A549 (cell line): ENCODE measurements around the gene GLS. TPM values are rescaled to one million over a fixed set of nuclear protein-coding genes. Genes with fewer than 3 reads are reported as not detected.
A peak's percentile ranks its signal among the peaks of the same experiment; 100 is the strongest.

Experiments
- ATAC-seq, 2 experiments: fragments of 200-7000 bp in 1 of 2; fragments of >200 bp in 1 of 2; cut with Nextera tagmentation in 1 of 2; cut with Tn5 transposase in 1 of 2; 3 replicates each; pipeline versions ENCODE4 v1.8.0 to v1.9.1; 2018 to 2020; ENCODE audit warnings: mild to moderate bottlenecking in 1 of 2, moderate library complexity in 1 of 2
- CTCF ChIA-PET: fragments of 300-600 bp; sonication (Branson Sonifier 250); formaldehyde crosslinking; extraction: SDS; loops from one replicate; lab custom pipeline; 2021; ENCODE audit warnings: antibody characterized with exemption, inconsistent platforms; lab: Yijun Ruan, JAX
- POLR2A ChIA-PET: fragments of 350-600 bp; formaldehyde crosslinking; extraction: SDS; loops from one replicate; lab custom pipeline; 2021; ENCODE audit warnings: antibody characterized with exemption, inconsistent platforms; lab: Yijun Ruan, JAX
- DNase-seq, 2 experiments: peaks; one replicate each; pipeline versions ENCODE4 v3.0.0 to v3.0.0-alpha.2; 2011 to 2016; ENCODE audit warnings: low read depth in 1 of 2, low spot score in 1 of 2
- FAIRE-seq: peaks from 2 replicates; lab custom pipeline; 2011; peaks lifted over from hg19 to GRCh38; lab: Jason Lieb, UNC
- H3K27ac ChIP-seq, 2 experiments: fragments of >200 bp; sonication (Bioruptor Twin); formaldehyde crosslinking; 3 replicates each; pipeline ENCODE4 v1.5.1; 2016 to 2017
- H3K4me1 ChIP-seq: fragments of >200 bp; sonication (Bioruptor Twin); formaldehyde crosslinking; 3 replicates; pipeline ENCODE4 v1.6.1; 2016
- H3K4me2 ChIP-seq: fragments of >200 bp; sonication (Bioruptor Twin); formaldehyde crosslinking; 3 replicates; pipeline ENCODE4 v1.6.1; 2016
- H3K4me3 ChIP-seq: fragments of >200 bp; sonication (Bioruptor Twin); formaldehyde crosslinking; 3 replicates; pipeline ENCODE4 v1.5.1; 2016
- H3K9me3 ChIP-seq: fragments of >200 bp; sonication (Bioruptor Twin); formaldehyde crosslinking; 3 replicates; pipeline ENCODE4 v1.6.1; 2016
- ATOH8 ChIP-seq: fragments of 250-450 bp; sonication (Bioruptor Pico); IDR thresholded peaks from 2 replicates; pipeline ENCODE4 v1.5.0; 2020; ENCODE audit warnings: low read depth, mild to moderate bottlenecking, moderate library complexity
- E2F6 ChIP-seq: IDR thresholded peaks from 2 replicates; pipeline ENCODE4 v1.6.1; 2012; ENCODE audit warnings: low read depth, borderline replicate concordance
- EHF ChIP-seq: fragments of 250-450 bp; sonication (Bioruptor Pico); IDR thresholded peaks from 2 replicates; pipeline ENCODE4 v1.5.0; 2020; ENCODE audit warnings: mild to moderate bottlenecking
- FOSB ChIP-seq: fragments of 250-450 bp; sonication (Bioruptor Pico); IDR thresholded peaks from 2 replicates; pipeline ENCODE4 v1.5.0; 2020; ENCODE audit warnings: mild to moderate bottlenecking, moderate library complexity
- FOSL2 ChIP-seq, 2 experiments: fragments of 450-650 bp in 1 of 2; fragments of >200 bp in 1 of 2; sonication (Bioruptor Twin) in 1 of 2; formaldehyde crosslinking; IDR thresholded peaks; 2 replicates each; pipeline versions ENCODE4 v1.5.0 to v1.6.1; 2016 to 2020; ENCODE audit warnings: mild to moderate bottlenecking in 1 of 2, moderate library complexity in 1 of 2
- HEYL ChIP-seq: fragments of 250-450 bp; sonication (Bioruptor Pico); IDR thresholded peaks from 2 replicates; pipeline ENCODE4 v1.8.0; 2021; ENCODE audit warnings: mild to moderate bottlenecking, moderate library complexity
- HMGXB4 ChIP-seq: fragments of 250-450 bp; sonication (Bioruptor Pico); IDR thresholded peaks from 2 replicates; pipeline ENCODE4 v1.5.0; 2021; ENCODE audit warnings: mild to moderate bottlenecking, moderate library complexity, borderline replicate concordance
- HOXB13 ChIP-seq: fragments of 250-450 bp; sonication (Bioruptor Pico); IDR thresholded peaks from 2 replicates; pipeline ENCODE4 v1.5.0; 2020; ENCODE audit warnings: low read depth, mild to moderate bottlenecking, moderate library complexity
- HOXB5 ChIP-seq: fragments of 250-450 bp; sonication (Bioruptor Pico); IDR thresholded peaks from 2 replicates; pipeline ENCODE4 v1.5.0; 2020; ENCODE audit warnings: mild to moderate bottlenecking, moderate library complexity
- JUN ChIP-seq, 2 experiments: fragments of >200 bp; sonication (Bioruptor Twin); formaldehyde crosslinking; IDR thresholded peaks; 2 replicates in 1 of 2; 3 replicates in 1 of 2; pipeline ENCODE4 v1.6.1; 2016 to 2017
- JUNB ChIP-seq: fragments of >200 bp; sonication (Bioruptor Twin); formaldehyde crosslinking; IDR thresholded peaks from 2 replicates; pipeline ENCODE4 v1.6.1; 2016
- MAFK ChIP-seq: fragments of 450-650 bp; IDR thresholded peaks from 2 replicates; pipeline ENCODE4 v1.6.1; 2014; ENCODE audit not compliant: partially characterized antibody
- NFE2L2 ChIP-seq: fragments of 150-350 bp; conservative IDR thresholded peaks from 2 replicates; pipeline ENCODE4 v1.6.1; 2014; ENCODE audit warnings: low read length
- NPAS2 ChIP-seq: fragments of 250-450 bp; sonication (Bioruptor Pico); IDR thresholded peaks from 2 replicates; pipeline ENCODE4 v1.8.0; 2022; ENCODE audit warnings: mild to moderate bottlenecking, moderate library complexity, borderline replicate concordance
- NR3C1 ChIP-seq: fragments of >200 bp; sonication (Bioruptor Twin); formaldehyde crosslinking; IDR thresholded peaks from 3 replicates; pipeline ENCODE4 v1.6.1; 2017
- PHF8 ChIP-seq: fragments of 200-600 bp; sonication (generic); IDR thresholded peaks from 2 replicates; pipeline ENCODE4 v1.6.1; 2016; ENCODE audit warnings: low read depth, mild to moderate bottlenecking, antibody characterized with exemption, moderate library complexity, borderline replicate concordance
- POLR2A ChIP-seq: IDR thresholded peaks from 2 replicates; pipeline ENCODE4 v1.6.1; 2012; ENCODE audit warnings: mild to moderate bottlenecking, low read length
- POLR2AphosphoS2 ChIP-seq: conservative IDR thresholded peaks from 2 replicates; pipeline ENCODE4 v1.6.1; 2012; ENCODE audit warnings: low read length, improper control_type of control experiment, inconsistent platforms
- RFX5 ChIP-seq: fragments of 450-650 bp; IDR thresholded peaks from 2 replicates; pipeline ENCODE4 v1.7.1; 2014; ENCODE audit warnings: antibody characterized with exemption, mild to moderate bottlenecking, moderate library complexity
- SREBF2 ChIP-seq: fragments of 450-650 bp; IDR thresholded peaks from 2 replicates; pipeline ENCODE4 v1.6.1; 2014; ENCODE audit warnings: mild to moderate bottlenecking, moderate library complexity
- USF2 ChIP-seq: fragments of 450-650 bp; IDR thresholded peaks from 2 replicates; pipeline ENCODE4 v1.6.1; 2014; ENCODE audit warnings: antibody characterized with exemption
- ZNF302 ChIP-seq: fragments of 250-450 bp; sonication (Bioruptor Pico); IDR thresholded peaks from 2 replicates; pipeline ENCODE4 v1.9.0; 2021; ENCODE audit warnings: inconsistent platforms, mild to moderate bottlenecking, moderate library complexity
- WGBS: methylation state at CpG from one replicate; pipeline ENCODE4 v1.1.6; 2017; ENCODE audit errors: missing lambda C conversion rate; 5-methylcytosine and 5-hydroxymethylcytosine counted together
- polyA plus RNA-seq, 4 experiments: library from polyadenylated mRNA; depleted of rRNA in 3 of 4; stranded (reverse); fragments of >200 nt; fragmentation: RNase III in 1 of 4; extraction: RNeasy Plus Mini Kit Qiagen cat#74134 plus additional on column Dnase treatment in 1 of 4; gene quantifications; 2 replicates in 3 of 4; 3 replicates in 1 of 4; pipeline ENCODE4 v1.2.3, GENCODE V29; 2011 to 2017
- TF ChIP-seq, protein P1 (sequence below): fragments of 200-600 bp; sonication (generic); IDR thresholded peaks from 2 replicates; pipeline ENCODE4 v1.6.1; 2016; ENCODE audit warnings: antibody characterized with exemption, mild to moderate bottlenecking, moderate library complexity

The GLS gene
- polyA plus RNA-seq, 2 of the 4 experiments (the other 2 are of a cell fraction), result 269 to 321 TPM

DNA sequence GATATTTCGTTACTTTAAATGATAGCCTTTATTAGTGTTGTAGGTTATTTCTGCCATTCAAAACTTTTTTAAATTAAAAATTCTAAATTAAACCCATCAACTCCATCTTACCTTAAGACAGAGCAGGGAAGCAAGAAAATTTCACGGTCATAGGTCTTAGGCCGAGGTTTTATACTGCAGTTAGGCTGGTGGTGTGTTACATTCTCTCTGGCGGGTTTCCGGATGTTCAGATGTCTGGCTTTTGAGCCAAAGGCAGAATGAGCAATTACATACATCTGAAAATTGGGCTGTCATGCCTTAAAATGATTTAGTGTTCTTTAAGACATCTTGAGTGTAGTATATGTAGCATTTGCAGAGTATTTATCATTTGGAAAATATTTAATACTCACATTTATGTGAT, 27.9 kb downstream of the GLS start:
- POLR2A ChIA-PET, result no interaction called here
- Histone ChIP-seq H3K4me1 (peaks cover 84% of the 10 kb centered on the region), H3K9me3 (no peaks in the 10 kb centered on the region), H3K27ac (0 out of 6 replicates have a peak overlapping the region, but pooled peaks of 1 of the 2 experiments have one; percentile 8), H3K4me3 (no peak overlapping the region), H3K4me2 (no peak overlapping the region)
- ATAC-seq, result no peak
- WGBS, result 92% methylated on average over 5 of the region's 5 CpGs
- DNase-seq, result no peak
- TF ChIP-seq JUN (IDR thresholded peaks at IDR 0.05) (no peak), POLR2A (no peak), PHF8 (no peak), USF2 (no peak), NPAS2 (no peak), EHF (no peak), POLR2AphosphoS2 (0 out of 2 replicates have a peak, but pooled peaks have one; percentile 53), ATOH8 (CRISPR knock-in tag) (no peak), JUNB (no peak)
- CTCF ChIA-PET, result no interaction called here
- no peak for FAIRE-seq

- DNase-seq, result no peak
- TF ChIP-seq E2F6 (no peak), POLR2AphosphoS2 (no peak; the same call in 1 of the 2 replicates), SREBF2 (no peak), HOXB13 (CRISPR knock-in tag) (no peak), HEYL (no peak), ZNF302 (no peak), RFX5 (no peak), USF2 (no peak), FOSB (CRISPR knock-in tag) (no peak), HOXB5 (CRISPR knock-in tag) (no peak)
- TF ChIP-seq, all 56 proteins: peak for 0
- FAIRE-seq (no peak), ATAC-seq (peak in 1 of 2 experiments; percentile 37; a peak in 3 of 6 replicates)
- H3K4me1 ChIP-seq, result peaks cover 83% of the 10 kb centered on the region
- peak overlapping the region; percentile 84 for H3K4me2 ChIP-seq
- H3K9me3 ChIP-seq, result no peaks in the 10 kb centered on the region
- 93% methylated on average over 2 of the region's 2 CpGs for WGBS
- CTCF ChIA-PET, result no interaction called here
- POLR2A ChIA-PET, result no interaction called here
- H3K27ac ChIP-seq, result peak overlapping the region; percentile 58 to 74; a peak in 4 of 6 replicates
- no peak overlapping the region for H3K4me3 ChIP-seq
Measured at GRCh38 chr2:190909680-190910079, 29.1 kb downstream of the GLS start.

- DNase-seq, result no peak
- H3K4me2 ChIP-seq, result peak overlapping the region; percentile 84
- H3K4me1 ChIP-seq, result peaks cover 82% of the 10 kb centered on the region
- POLR2A ChIA-PET, result no interaction called here
- no peak for FAIRE-seq
- H3K4me3 ChIP-seq, result no peak overlapping the region
- ATAC-seq, result no peak
- CTCF ChIA-PET, result interaction anchor here (1.1 kb wide), 1 partner anchor 17 kb away, joined by 3 read pairs; no protein-coding TSS in a partner anchor
- H3K27ac ChIP-seq, result peak overlapping the region; percentile 58 to 66; a peak in 3 of 6 replicates
- 5% methylated on average over 3 of the region's 3 CpGs for WGBS
- no peaks in the 10 kb centered on the region for H3K9me3 ChIP-seq
- peak; percentile 67 for TF ChIP-seq MAFK
- TF ChIP-seq HMGXB4 (CRISPR knock-in tag), result no peak
- TF ChIP-seq, protein P1, sequence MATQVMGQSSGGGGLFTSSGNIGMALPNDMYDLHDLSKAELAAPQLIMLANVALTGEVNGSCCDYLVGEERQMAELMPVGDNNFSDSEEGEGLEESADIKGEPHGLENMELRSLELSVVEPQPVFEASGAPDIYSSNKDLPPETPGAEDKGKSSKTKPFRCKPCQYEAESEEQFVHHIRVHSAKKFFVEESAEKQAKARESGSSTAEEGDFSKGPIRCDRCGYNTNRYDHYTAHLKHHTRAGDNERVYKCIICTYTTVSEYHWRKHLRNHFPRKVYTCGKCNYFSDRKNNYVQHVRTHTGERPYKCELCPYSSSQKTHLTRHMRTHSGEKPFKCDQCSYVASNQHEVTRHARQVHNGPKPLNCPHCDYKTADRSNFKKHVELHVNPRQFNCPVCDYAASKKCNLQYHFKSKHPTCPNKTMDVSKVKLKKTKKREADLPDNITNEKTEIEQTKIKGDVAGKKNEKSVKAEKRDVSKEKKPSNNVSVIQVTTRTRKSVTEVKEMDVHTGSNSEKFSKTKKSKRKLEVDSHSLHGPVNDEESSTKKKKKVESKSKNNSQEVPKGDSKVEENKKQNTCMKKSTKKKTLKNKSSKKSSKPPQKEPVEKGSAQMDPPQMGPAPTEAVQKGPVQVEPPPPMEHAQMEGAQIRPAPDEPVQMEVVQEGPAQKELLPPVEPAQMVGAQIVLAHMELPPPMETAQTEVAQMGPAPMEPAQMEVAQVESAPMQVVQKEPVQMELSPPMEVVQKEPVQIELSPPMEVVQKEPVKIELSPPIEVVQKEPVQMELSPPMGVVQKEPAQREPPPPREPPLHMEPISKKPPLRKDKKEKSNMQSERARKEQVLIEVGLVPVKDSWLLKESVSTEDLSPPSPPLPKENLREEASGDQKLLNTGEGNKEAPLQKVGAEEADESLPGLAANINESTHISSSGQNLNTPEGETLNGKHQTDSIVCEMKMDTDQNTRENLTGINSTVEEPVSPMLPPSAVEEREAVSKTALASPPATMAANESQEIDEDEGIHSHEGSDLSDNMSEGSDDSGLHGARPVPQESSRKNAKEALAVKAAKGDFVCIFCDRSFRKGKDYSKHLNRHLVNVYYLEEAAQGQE, result peak; percentile 21; the same call in 1 of the 2 replicates
- TF ChIP-seq FOSL2 (IDR thresholded peaks at IDR 0.05), result no peak
- TF ChIP-seq FOSL2 (CRISPR knock-in tag; IDR thresholded peaks at IDR 0.05), result peak; percentile 81
- TF ChIP-seq JUNB, result peak; percentile 31; the same call in 1 of the 2 replicates
- TF ChIP-seq NFE2L2, result 0 out of 2 replicates have a peak, but pooled peaks have one; percentile 19
- TF ChIP-seq NR3C1, result no peak
Measured at GRCh38 chr2:190910341-190911136, 29.9 kb downstream of the GLS start.
